H9 (cell line): Measurements from ENCODE around the gene C17orf113. TPM values are rescaled to one million over a fixed set of nuclear protein-coding genes. Genes with fewer than 3 reads are reported as not detected.

Experiments
- DNase-seq: peaks from one replicate; pipeline ENCODE4 v3.0.0-alpha.2; 2017
- H2AFZ ChIP-seq: one replicate; pipeline ENCODE4 v1.6.1; 2013; ENCODE audit warnings: mild to moderate bottlenecking, low read length, control low read depth, moderate library complexity
- H2AK5ac ChIP-seq: 2 replicates; pipeline ENCODE4 v1.6.1; 2013; ENCODE audit warnings: low read length, control low read depth, mixed read lengths; ENCODE audit not compliant: insufficient read length
- H2BK120ac ChIP-seq: one replicate; pipeline ENCODE4 v1.6.1; 2013; ENCODE audit warnings: low read depth, mild to moderate bottlenecking, low read length, control low read depth, inconsistent platforms; ENCODE audit not compliant: poor library complexity, severe bottlenecking
- H2BK12ac ChIP-seq: 2 replicates; pipeline ENCODE4 v1.6.1; 2013; ENCODE audit warnings: low read length, control low read depth, mixed read lengths, low read depth; ENCODE audit not compliant: insufficient read length
- H2BK15ac ChIP-seq: 2 replicates; pipeline ENCODE4 v1.6.1; 2013; ENCODE audit warnings: low read depth, low read length, control low read depth
- H2BK20ac ChIP-seq: one replicate; pipeline ENCODE4 v1.6.1; 2013; ENCODE audit warnings: low read depth, mild to moderate bottlenecking, low read length, control low read depth, inconsistent platforms; ENCODE audit not compliant: poor library complexity, severe bottlenecking
- H2BK5ac ChIP-seq: 2 replicates; pipeline ENCODE4 v1.6.1; 2013; ENCODE audit warnings: low read length, control low read depth, mixed read lengths; ENCODE audit not compliant: insufficient read length
- H3K14ac ChIP-seq: 2 replicates; pipeline ENCODE4 v1.6.1; 2013; ENCODE audit warnings: low read length, control low read depth; ENCODE audit not compliant: insufficient read depth
- H3K18ac ChIP-seq: 2 replicates; pipeline ENCODE4 v1.6.1; 2013; ENCODE audit warnings: low read depth, mild to moderate bottlenecking, mixed read lengths, low read length, control low read depth; ENCODE audit not compliant: insufficient read length
- H3K23ac ChIP-seq: 2 replicates; pipeline ENCODE4 v1.6.1; 2013; ENCODE audit warnings: low read length, control low read depth, mixed read lengths, low read depth; ENCODE audit not compliant: insufficient read length
- H3K23me2 ChIP-seq: 2 replicates; pipeline ENCODE4 v1.6.1; 2013; ENCODE audit warnings: low read depth, mild to moderate bottlenecking, mixed read lengths, low read length, control low read depth; ENCODE audit not compliant: insufficient read length, poor library complexity, severe bottlenecking
- H3K27ac ChIP-seq: 2 replicates; pipeline ENCODE4 v1.5.1; 2013; ENCODE audit warnings: low read length, control low read depth, mixed read lengths, low read depth; ENCODE audit not compliant: insufficient read length
- H3K27me3 ChIP-seq: 2 replicates; pipeline ENCODE4 v1.6.1; 2013; ENCODE audit warnings: low read length, control low read depth, inconsistent platforms; ENCODE audit not compliant: insufficient read depth
- H3K4ac ChIP-seq: 2 replicates; pipeline ENCODE4 v1.6.1; 2013; ENCODE audit warnings: low read depth, mild to moderate bottlenecking, control low read depth, inconsistent platforms, low read length, moderate library complexity
- H3K4me1 ChIP-seq: 2 replicates; pipeline ENCODE4 v1.6.1; 2013; ENCODE audit warnings: low read length, control low read depth, inconsistent platforms; ENCODE audit not compliant: insufficient read depth
- H3K4me2 ChIP-seq: 2 replicates; pipeline ENCODE4 v1.6.1; 2013; ENCODE audit warnings: low read length, control low read depth, mixed read lengths; ENCODE audit not compliant: insufficient read length, insufficient read depth
- H3K56ac ChIP-seq: 2 replicates; pipeline ENCODE4 v1.6.1; 2013; ENCODE audit warnings: low read depth, mild to moderate bottlenecking, mixed read lengths, low read length, control low read depth; ENCODE audit not compliant: insufficient read length
- H3K79me1 ChIP-seq: 2 replicates; pipeline ENCODE4 v1.6.1; 2013; ENCODE audit warnings: low read depth, mild to moderate bottlenecking, moderate library complexity, low read length, control low read depth, inconsistent platforms; ENCODE audit not compliant: insufficient read depth, poor library complexity, severe bottlenecking
- H3K79me2 ChIP-seq: 2 replicates; pipeline ENCODE4 v1.6.1; 2013; ENCODE audit warnings: low read length, control low read depth, inconsistent platforms; ENCODE audit not compliant: insufficient read depth
- H3K9ac ChIP-seq: 2 replicates; pipeline ENCODE4 v1.6.1; 2013; ENCODE audit warnings: low read length, control low read depth, mixed read lengths; ENCODE audit not compliant: insufficient read length; ENCODE audit errors: extremely low read depth
- H3K9me3 ChIP-seq: one replicate; pipeline ENCODE4 v1.6.1; 2013; ENCODE audit warnings: low read depth, low read length, inconsistent platforms; ENCODE audit not compliant: control insufficient read depth
- H3T11ph ChIP-seq: one replicate; pipeline ENCODE4 v1.6.1; 2013; ENCODE audit warnings: mild to moderate bottlenecking, low read length, control low read depth, inconsistent platforms
- H4K20me1 ChIP-seq: one replicate; pipeline ENCODE4 v1.6.1; 2013; ENCODE audit not compliant: control insufficient read depth, insufficient read length, insufficient read depth
- H4K5ac ChIP-seq: 2 replicates; pipeline ENCODE4 v1.6.1; 2013; ENCODE audit warnings: low read depth, mild to moderate bottlenecking, mixed read lengths, low read length, control low read depth; ENCODE audit not compliant: insufficient read length
- H4K8ac ChIP-seq: replicated peaks from 2 replicates; pipeline ENCODE4 v1.6.1; 2013; ENCODE audit warnings: low read length, control low read depth, mixed read lengths, low read depth; ENCODE audit not compliant: insufficient read length
- H4K91ac ChIP-seq: 2 replicates; pipeline ENCODE4 v1.6.1; 2013; ENCODE audit warnings: low read depth, mild to moderate bottlenecking, moderate library complexity, mixed read lengths, low read length, control low read depth; ENCODE audit not compliant: insufficient read length
- H3K27ac Mint-ChIP-seq, 3 experiments: 2 replicates in 2 of 3; 3 replicates in 1 of 3; pipeline ENCODE4 v1.8.0; 2020 to 2021; ENCODE audit warnings: mixed read lengths in 3 of 3, mild to moderate bottlenecking in 1 of 3, moderate library complexity in 1 of 3
- H3K27me3 Mint-ChIP-seq: 2 replicates; pipeline ENCODE4 v1.8.0; 2021; ENCODE audit warnings: low read depth, mild to moderate bottlenecking, moderate library complexity, mixed read lengths
- H3K36me3 Mint-ChIP-seq, 3 experiments: 2 replicates in 2 of 3; 3 replicates in 1 of 3; pipeline ENCODE4 v1.8.0; 2020 to 2021; ENCODE audit warnings: low read depth in 3 of 3, mixed read lengths in 3 of 3; ENCODE audit not compliant: insufficient read depth in 1 of 3
- H3K4me1 Mint-ChIP-seq, 2 experiments: 2 replicates each; pipeline ENCODE4 v1.8.0; 2020; ENCODE audit warnings: mixed read lengths in 2 of 2
- H3K4me3 Mint-ChIP-seq, 2 experiments: 2 replicates in 1 of 2; 3 replicates in 1 of 2; pipeline ENCODE4 v1.8.0; 2020 to 2021; ENCODE audit warnings: mild to moderate bottlenecking in 2 of 2, mixed read lengths in 2 of 2, moderate library complexity in 1 of 2
- H3K9me3 Mint-ChIP-seq, 2 experiments: 2 replicates in 1 of 2; 3 replicates in 1 of 2; pipeline ENCODE4 v1.8.0; 2020; ENCODE audit warnings: mild to moderate bottlenecking in 2 of 2, mixed read lengths in 2 of 2, moderate library complexity in 1 of 2
- CTCF ChIP-seq: fragments of 200-600 bp; sonication (generic); conservative IDR thresholded peaks from 3 replicates; pipeline ENCODE4 v1.8.0; 2021; ENCODE audit warnings: antibody characterized with exemption, mild to moderate bottlenecking
- WGBS: extraction: QIAGEN DNeasy Blood & Tissue Kit; methylation state at CpG from one replicate; pipeline ENCODE4 v1.1.7; 2013; ENCODE audit warnings: missing lambda C conversion rate, low lambda C conversion rate, mixed read lengths; ENCODE audit not compliant: insufficient read length; ENCODE audit errors: extremely low coverage; 5-methylcytosine and 5-hydroxymethylcytosine counted together
- total RNA-seq: library from RNA; stranded (reverse); gene quantifications from 2 replicates; pipeline ENCODE4 v1.2.1, GENCODE V29; 2021

The C17orf113 gene
- total RNA-seq, 1 experiment from 2014 or later: 1.0 TPM

- no peaks in the 10 kb centered on the region for H3K27me3 ChIP-seq
- TF ChIP-seq CTCF: no peak
- no peak overlapping the region for H2BK15ac ChIP-seq
- no peak overlapping the region for H2BK5ac ChIP-seq
- H3K9me3 Mint-ChIP-seq: no peaks in the 10 kb centered on the region; a peak in 1 of 5 replicates
- H3K27ac ChIP-seq: no peak overlapping the region
- no peaks in the 10 kb centered on the region; a peak in 1 of 7 replicates for H3K36me3 Mint-ChIP-seq
- H3K9me3 ChIP-seq: no peaks in the 10 kb centered on the region
- H3K4me1 ChIP-seq: peaks cover 5% of the 10 kb centered on the region; the same call in 1 of the 2 replicates
- H2BK20ac ChIP-seq: no peak overlapping the region
- H3K14ac ChIP-seq: no peak overlapping the region; the same call in 1 of the 2 replicates
- DNase-seq: peak; percentile 38
- no peaks in the 10 kb centered on the region for H3K79me2 ChIP-seq
- H2BK120ac ChIP-seq: no peak overlapping the region
- H4K20me1 ChIP-seq: no peaks in the 10 kb centered on the region
- peak overlapping the region in 1 of 2 experiments; percentile 51; a peak in 1 of 5 replicates for H3K4me3 Mint-ChIP-seq
- H2BK12ac ChIP-seq: no peak overlapping the region
- H4K8ac ChIP-seq: no peak overlapping the region
- no peak overlapping the region for H3K9ac ChIP-seq
- no CpG with 5 or more reads among the region's 3 CpGs for WGBS
- H3K56ac ChIP-seq: no peak overlapping the region
- no peak overlapping the region for H3K4me2 ChIP-seq
- no peak overlapping the region for H2AFZ ChIP-seq
- peaks cover 6% of the 10 kb centered on the region for H3K23me2 ChIP-seq
- no peak overlapping the region for H3K4ac ChIP-seq
- H3K27me3 Mint-ChIP-seq: peaks cover 24% of the 10 kb centered on the region
- H3K23ac ChIP-seq: no peak overlapping the region
- no peak overlapping the region for H2AK5ac ChIP-seq
- H4K5ac ChIP-seq: no peak overlapping the region
- no peak overlapping the region for H3K18ac ChIP-seq
- no peak overlapping the region for H4K91ac ChIP-seq
- peak overlapping the region in 2 of 3 experiments; percentile 75 to 80; a peak in 5 of 7 replicates for H3K27ac Mint-ChIP-seq
- peaks cover 42 to 66% of the 10 kb centered on the region in 2 experiments for H3K4me1 Mint-ChIP-seq
- H3K79me1 ChIP-seq: no peaks in the 10 kb centered on the region
- no peak overlapping the region for H3T11ph ChIP-seq
These were observed 4.6 kb upstream of the C17orf113 start for GRCh38 chr17:42055027-42055426.
